IMR-90 (cell line): ENCODE results near the gene SRGAP2C.
"Not testable (repeated sequence)": the region's sequence is repeated elsewhere in the genome, so short reads cannot be mapped to it uniquely, and the experiment has no call there.

ENCODE experiments used
- BHLHE40 ChIP-seq: fragments of 150-350 bp; IDR thresholded peaks from 2 replicates; pipeline ENCODE4 v1.6.1; 2016; ENCODE audit warnings: mild to moderate bottlenecking, low read depth, low read length
- CEBPB ChIP-seq: IDR thresholded peaks from 2 replicates; pipeline ENCODE4 v1.6.1; 2012; ENCODE audit warnings: low read depth, low read length, improper control_type of control experiment
- MAFK ChIP-seq: IDR thresholded peaks from 2 replicates; pipeline ENCODE4 v1.6.1; 2012; ENCODE audit warnings: low read depth, low read length, improper control_type of control experiment
- MXI1 ChIP-seq: IDR thresholded peaks from 2 replicates; pipeline ENCODE4 v1.6.1; 2012; ENCODE audit warnings: low read depth, mild to moderate bottlenecking, low read length, moderate library complexity, borderline replicate concordance
- NFE2L2 ChIP-seq: fragments of 150-350 bp; IDR thresholded peaks from 2 replicates; pipeline ENCODE4 v1.6.1; 2016; ENCODE audit warnings: low read depth, mild to moderate bottlenecking, low read length
- POLR2A ChIP-seq: IDR thresholded peaks from 2 replicates; pipeline ENCODE4 v1.6.1; 2012; ENCODE audit warnings: mild to moderate bottlenecking, low read depth, low read length
- RAD21 ChIP-seq: IDR thresholded peaks from 2 replicates; pipeline ENCODE4 v1.6.1; 2012; ENCODE audit warnings: low read length, improper control_type of control experiment
- RFX5 ChIP-seq: IDR thresholded peaks from 2 replicates; pipeline ENCODE4 v1.8.0; 2012; ENCODE audit warnings: low read depth, mild to moderate bottlenecking, low read length, moderate library complexity
- SMC3 ChIP-seq: fragments of 150-350 bp; IDR thresholded peaks from 2 replicates; pipeline ENCODE4 v1.6.1; 2016; ENCODE audit warnings: low read depth, mild to moderate bottlenecking, antibody characterized with exemption, low read length, moderate library complexity
- TF ChIP-seq, protein P1 (sequence below): conservative IDR thresholded peaks from 2 replicates; pipeline ENCODE4 v1.5.1; 2012; ENCODE audit warnings: mild to moderate bottlenecking, low read depth, low read length, improper control_type of control experiment
- TF ChIP-seq, protein P2 (sequence below): fragments of 150-350 bp; IDR thresholded peaks from 2 replicates; pipeline ENCODE4 v1.6.1; 2017; ENCODE audit warnings: mild to moderate bottlenecking, antibody characterized with exemption, low read length, low read depth

DNA sequence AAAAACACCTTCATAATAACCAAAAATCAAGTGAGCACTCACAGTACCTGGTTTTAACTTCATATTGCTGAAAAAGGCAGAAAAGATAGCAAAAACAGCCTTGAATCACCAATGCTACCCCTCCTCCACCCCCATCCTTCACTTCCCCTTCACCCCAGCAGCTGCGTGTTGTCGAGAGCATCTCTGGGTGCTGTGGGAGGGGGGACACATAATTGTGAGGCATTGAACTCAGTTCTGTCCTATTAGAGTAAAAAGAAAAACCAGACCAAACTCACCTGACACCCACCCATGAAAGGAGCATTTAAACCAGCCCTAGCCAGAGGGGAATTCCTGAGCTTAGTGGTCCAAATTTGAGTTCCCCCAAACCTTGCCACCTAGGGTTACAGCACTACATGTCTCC is 248.7 kb downstream of the SRGAP2C start:
- TF ChIP-seq, protein P1, sequence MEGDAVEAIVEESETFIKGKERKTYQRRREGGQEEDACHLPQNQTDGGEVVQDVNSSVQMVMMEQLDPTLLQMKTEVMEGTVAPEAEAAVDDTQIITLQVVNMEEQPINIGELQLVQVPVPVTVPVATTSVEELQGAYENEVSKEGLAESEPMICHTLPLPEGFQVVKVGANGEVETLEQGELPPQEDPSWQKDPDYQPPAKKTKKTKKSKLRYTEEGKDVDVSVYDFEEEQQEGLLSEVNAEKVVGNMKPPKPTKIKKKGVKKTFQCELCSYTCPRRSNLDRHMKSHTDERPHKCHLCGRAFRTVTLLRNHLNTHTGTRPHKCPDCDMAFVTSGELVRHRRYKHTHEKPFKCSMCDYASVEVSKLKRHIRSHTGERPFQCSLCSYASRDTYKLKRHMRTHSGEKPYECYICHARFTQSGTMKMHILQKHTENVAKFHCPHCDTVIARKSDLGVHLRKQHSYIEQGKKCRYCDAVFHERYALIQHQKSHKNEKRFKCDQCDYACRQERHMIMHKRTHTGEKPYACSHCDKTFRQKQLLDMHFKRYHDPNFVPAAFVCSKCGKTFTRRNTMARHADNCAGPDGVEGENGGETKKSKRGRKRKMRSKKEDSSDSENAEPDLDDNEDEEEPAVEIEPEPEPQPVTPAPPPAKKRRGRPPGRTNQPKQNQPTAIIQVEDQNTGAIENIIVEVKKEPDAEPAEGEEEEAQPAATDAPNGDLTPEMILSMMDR, result not testable (repeated sequence)
- TF ChIP-seq POLR2A, MXI1, RAD21, CEBPB, MAFK, SMC3, RFX5, BHLHE40, NFE2L2: not testable (repeated sequence)
- TF ChIP-seq, protein P2, sequence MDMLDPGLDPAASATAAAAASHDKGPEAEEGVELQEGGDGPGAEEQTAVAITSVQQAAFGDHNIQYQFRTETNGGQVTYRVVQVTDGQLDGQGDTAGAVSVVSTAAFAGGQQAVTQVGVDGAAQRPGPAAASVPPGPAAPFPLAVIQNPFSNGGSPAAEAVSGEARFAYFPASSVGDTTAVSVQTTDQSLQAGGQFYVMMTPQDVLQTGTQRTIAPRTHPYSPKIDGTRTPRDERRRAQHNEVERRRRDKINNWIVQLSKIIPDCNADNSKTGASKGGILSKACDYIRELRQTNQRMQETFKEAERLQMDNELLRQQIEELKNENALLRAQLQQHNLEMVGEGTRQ, result not testable (repeated sequence)
